OCI-M1 (cell line): ENCODE results near the gene PICK1.
"Not testable (repeated sequence)": the region's sequence is repeated elsewhere in the genome, so short reads cannot be mapped to it uniquely, and the experiment has no call there.

Experiments used
- DNase-seq: peaks from one replicate; lab custom pipeline; 2025; lab: John Stamatoyannopoulos, UW

The PICK1 gene

GRCh38 chr22:38074181-38075104 is 17.2 kb downstream of the PICK1 start:
- no peak for DNase-seq

GRCh38 chr22:38075105-38075825 is 18.1 kb downstream of the PICK1 start:
- DNase-seq: no peak

- no peak for DNase-seq
Observed at GRCh38 chr22:38075961-38076360, 18.8 kb downstream of the PICK1 start.

GRCh38 chr22:38077096-38077495 is 19.9 kb downstream of the PICK1 start:
- DNase-seq: no peak

- no peak for DNase-seq
Observed at GRCh38 chr22:38077595-38077994, 20.4 kb downstream of the PICK1 start.

GRCh38 chr22:38078046-38078840 is 21.0 kb downstream of the PICK1 start:
- no peak for DNase-seq

GRCh38 chr22:38079208-38079607 is 22.0 kb downstream of the PICK1 start:
- not testable (repeated sequence) for DNase-seq

- no peak for DNase-seq
Observed at GRCh38 chr22:38079804-38080203, 22.6 kb downstream of the PICK1 start.

GRCh38 chr22:38080474-38080849 is 23.3 kb downstream of the PICK1 start:
- no peak for DNase-seq

GRCh38 chr22:38080850-38081635 is 23.8 kb downstream of the PICK1 start:
- DNase-seq: no peak

- DNase-seq: no peak
Observed at GRCh38 chr22:38081636-38081940, 24.4 kb downstream of the PICK1 start.

- DNase-seq: no peak
Observed at GRCh38 chr22:38081941-38082828, 25.0 kb downstream of the PICK1 start.

- no peak for DNase-seq
Observed at GRCh38 chr22:38082986-38083710, 25.9 kb downstream of the PICK1 start.

- DNase-seq: no peak
Observed at GRCh38 chr22:38083931-38084631, 26.9 kb downstream of the PICK1 start, which contains the start of gene SLC16A8. Gene SLC16A8, minus strand, starts transcription at chr22:38084184. Its CDS starts 1,311 bp downstream, at chr22:38082873.

- no peak for DNase-seq
Observed at GRCh38 chr22:38085056-38085455, 27.9 kb downstream of the PICK1 start.

- DNase-seq: no peak
Observed at GRCh38 chr22:38085501-38085900, 28.3 kb downstream of the PICK1 start.

- no peak for DNase-seq
Observed at GRCh38 chr22:38086001-38086845, 29.0 kb downstream of the PICK1 start.

GRCh38 chr22:38086942-38087341 is 29.7 kb downstream of the PICK1 start:
- no peak for DNase-seq
